Measurements from ENCODE around the gene GREB1. TPM values are rescaled to one million over a fixed set of nuclear protein-coding genes. Genes with fewer than 3 reads are reported as not detected.

The GREB1 gene
- total RNA-seq, 1 experiment from 2014 or later: 16.5 TPM

- no peak overlapping the region for H2AFZ ChIP-seq (ENCODE audit: low read length)
- no peaks in the 10 kb centered on the region for H3K79me1 ChIP-seq (ENCODE audit: insufficient read depth, low read depth, low read length, poor library complexity, severe bottlenecking)
- no peak for DNase-seq
- no peak overlapping the region for H3K23ac ChIP-seq (ENCODE audit: insufficient read length, low read depth, low read length)
- Mint-ChIP-seq H3K4me1 (no peaks in the 10 kb centered on the region), H3K36me3 (ENCODE audit: insufficient read depth in 1 of 3, low read depth in 3 of 3) (no peaks in the 10 kb centered on the region), H3K4me3 (no peak overlapping the region), H3K9me3 (no peaks in the 10 kb centered on the region), H3K27ac (no peak overlapping the region), H3K27me3 (ENCODE audit: low read depth) (peaks cover 16% of the 10 kb centered on the region)
- no peak overlapping the region for H2BK12ac ChIP-seq (ENCODE audit: insufficient read length, low read depth, low read length)
- H3K4ac ChIP-seq (ENCODE audit: low read depth, low read length): no peak overlapping the region
- no peak overlapping the region for H3K4me2 ChIP-seq (ENCODE audit: insufficient read depth, insufficient read length, low read length)
- no peaks in the 10 kb centered on the region for H3K27me3 ChIP-seq (ENCODE audit: insufficient read depth, low read length)
- WGBS (ENCODE audit: extremely low coverage, insufficient read length, low lambda C conversion rate): no CpG with 5 or more reads among the region's 1 CpG
- H3K23me2 ChIP-seq (ENCODE audit: insufficient read length, low read depth, low read length, poor library complexity, severe bottlenecking): no peaks in the 10 kb centered on the region
- H2BK120ac ChIP-seq (ENCODE audit: low read depth, low read length, poor library complexity, severe bottlenecking): no peak overlapping the region
- H3K79me2 ChIP-seq (ENCODE audit: insufficient read depth, low read length): no peaks in the 10 kb centered on the region
- no peaks in the 10 kb centered on the region for H3K4me1 ChIP-seq (ENCODE audit: insufficient read depth, low read length)
- H3K27ac ChIP-seq (ENCODE audit: insufficient read length, low read depth, low read length): no peak overlapping the region
- H3K18ac ChIP-seq (ENCODE audit: insufficient read length, low read depth, low read length): no peak overlapping the region
- no peak overlapping the region for H4K8ac ChIP-seq (replicated peaks; ENCODE audit: insufficient read length, low read depth, low read length)
- no peak overlapping the region for H2AK5ac ChIP-seq (ENCODE audit: insufficient read length, low read length)
- H3K9me3 ChIP-seq (ENCODE audit: control insufficient read depth, low read depth, low read length): no peaks in the 10 kb centered on the region
- no peak overlapping the region for H2BK5ac ChIP-seq (ENCODE audit: insufficient read length, low read length)
- no peaks in the 10 kb centered on the region for H4K20me1 ChIP-seq (ENCODE audit: control insufficient read depth, insufficient read depth, insufficient read length)
- TF ChIP-seq, protein P1, sequence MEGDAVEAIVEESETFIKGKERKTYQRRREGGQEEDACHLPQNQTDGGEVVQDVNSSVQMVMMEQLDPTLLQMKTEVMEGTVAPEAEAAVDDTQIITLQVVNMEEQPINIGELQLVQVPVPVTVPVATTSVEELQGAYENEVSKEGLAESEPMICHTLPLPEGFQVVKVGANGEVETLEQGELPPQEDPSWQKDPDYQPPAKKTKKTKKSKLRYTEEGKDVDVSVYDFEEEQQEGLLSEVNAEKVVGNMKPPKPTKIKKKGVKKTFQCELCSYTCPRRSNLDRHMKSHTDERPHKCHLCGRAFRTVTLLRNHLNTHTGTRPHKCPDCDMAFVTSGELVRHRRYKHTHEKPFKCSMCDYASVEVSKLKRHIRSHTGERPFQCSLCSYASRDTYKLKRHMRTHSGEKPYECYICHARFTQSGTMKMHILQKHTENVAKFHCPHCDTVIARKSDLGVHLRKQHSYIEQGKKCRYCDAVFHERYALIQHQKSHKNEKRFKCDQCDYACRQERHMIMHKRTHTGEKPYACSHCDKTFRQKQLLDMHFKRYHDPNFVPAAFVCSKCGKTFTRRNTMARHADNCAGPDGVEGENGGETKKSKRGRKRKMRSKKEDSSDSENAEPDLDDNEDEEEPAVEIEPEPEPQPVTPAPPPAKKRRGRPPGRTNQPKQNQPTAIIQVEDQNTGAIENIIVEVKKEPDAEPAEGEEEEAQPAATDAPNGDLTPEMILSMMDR (conservative IDR thresholded peaks at IDR 0.05): no peak
- H4K5ac ChIP-seq (ENCODE audit: insufficient read length, low read depth, low read length): no peak overlapping the region
- no peak overlapping the region for H3K56ac ChIP-seq (ENCODE audit: insufficient read length, low read depth, low read length)
- no peak overlapping the region for H2BK20ac ChIP-seq (ENCODE audit: low read depth, low read length, poor library complexity, severe bottlenecking)
- H4K91ac ChIP-seq (ENCODE audit: insufficient read length, low read depth, low read length): no peak overlapping the region
- H3K14ac ChIP-seq (ENCODE audit: insufficient read depth, low read length): no peak overlapping the region
- no peak overlapping the region for H2BK15ac ChIP-seq (ENCODE audit: low read depth, low read length)
- no peak overlapping the region for H3T11ph ChIP-seq (ENCODE audit: low read length)
- no peak overlapping the region for H3K9ac ChIP-seq (ENCODE audit: extremely low read depth, insufficient read length, low read length)
Observed at GRCh38 chr2:11656252-11656651, 122.4 kb downstream of the GREB1 start.
